HG03025 (cell line): ENCODE measurements around the gene ETV6.
A peak's percentile ranks its signal among the peaks of the same experiment; 100 is the strongest.

Source experiments
- ATAC-seq: cut with Tn5 transposase; IDR thresholded peaks from one replicate; pipeline ENCODE4 v1.9.1; 2021; ENCODE audit warnings: mild to moderate bottlenecking, moderate library complexity; ENCODE audit not compliant: unreplicated experiment, low FRiP score

The ETV6 gene

GRCh38 chr12:11768233-11768965 is 118.9 kb downstream of the ETV6 start:
- no peak for ATAC-seq

- no peak for ATAC-seq
Observed at GRCh38 chr12:11769723-11770514, 120.4 kb downstream of the ETV6 start.

DNA sequence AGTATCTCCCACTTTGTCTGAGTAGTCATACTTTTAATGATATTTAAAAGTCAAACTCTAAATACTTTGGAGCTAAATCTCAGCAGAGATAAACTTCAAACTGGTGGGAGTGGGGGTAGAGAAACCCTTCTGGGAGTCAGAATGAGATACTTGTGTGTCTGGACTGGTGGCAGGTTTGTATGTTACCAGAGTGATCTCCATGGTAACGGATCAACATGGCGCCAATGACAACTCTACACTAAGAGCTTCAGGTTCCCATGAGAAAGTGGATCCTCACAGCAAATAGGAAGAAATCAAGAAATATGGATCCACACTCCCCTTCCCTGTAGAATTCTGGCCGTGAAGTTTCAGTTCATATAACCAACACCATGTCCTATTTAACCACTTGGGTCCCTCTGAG is 121.9 kb downstream of the ETV6 start:
- ATAC-seq = no peak

- no peak for ATAC-seq
Observed at GRCh38 chr12:11771895-11772502, 122.5 kb downstream of the ETV6 start.

- ATAC-seq = no peak
Observed at GRCh38 chr12:11773889-11774677, 124.6 kb downstream of the ETV6 start.

GRCh38 chr12:11774821-11775220 is 125.3 kb downstream of the ETV6 start:
- no peak for ATAC-seq

DNA sequence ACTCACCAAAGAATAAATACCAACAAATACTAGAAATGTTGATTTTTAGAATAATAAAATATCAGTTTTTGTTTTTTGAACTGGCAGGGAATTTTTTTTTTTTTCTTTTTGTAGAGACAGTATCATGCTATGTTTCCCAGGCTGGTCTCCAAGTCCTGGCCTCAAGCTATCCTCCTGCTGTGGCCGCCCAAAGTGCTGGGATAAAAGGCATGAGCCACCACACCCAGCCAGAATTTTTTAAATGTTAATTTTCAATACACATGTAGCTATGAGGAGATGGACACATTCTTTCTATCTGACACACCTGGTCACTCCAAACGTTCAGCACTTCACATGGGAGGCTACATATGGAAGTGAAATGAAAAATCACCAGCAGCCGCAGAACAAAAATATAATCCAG is 126.8 kb downstream of the ETV6 start:
- no peak for ATAC-seq

GRCh38 chr12:11777451-11777850 is 128.0 kb downstream of the ETV6 start:
- no peak for ATAC-seq

GRCh38 chr12:11777962-11778361 is 128.5 kb downstream of the ETV6 start:
- ATAC-seq = no peak

GRCh38 chr12:11778713-11779685 is 129.5 kb downstream of the ETV6 start:
- no peak for ATAC-seq

GRCh38 chr12:11780521-11781101 is 131.1 kb downstream of the ETV6 start:
- ATAC-seq = peak; percentile 66

- no peak for ATAC-seq
Observed at GRCh38 chr12:11782914-11783420, 133.5 kb downstream of the ETV6 start.

- ATAC-seq = no peak
Observed at GRCh38 chr12:11785712-11786111, 136.2 kb downstream of the ETV6 start.

DNA sequence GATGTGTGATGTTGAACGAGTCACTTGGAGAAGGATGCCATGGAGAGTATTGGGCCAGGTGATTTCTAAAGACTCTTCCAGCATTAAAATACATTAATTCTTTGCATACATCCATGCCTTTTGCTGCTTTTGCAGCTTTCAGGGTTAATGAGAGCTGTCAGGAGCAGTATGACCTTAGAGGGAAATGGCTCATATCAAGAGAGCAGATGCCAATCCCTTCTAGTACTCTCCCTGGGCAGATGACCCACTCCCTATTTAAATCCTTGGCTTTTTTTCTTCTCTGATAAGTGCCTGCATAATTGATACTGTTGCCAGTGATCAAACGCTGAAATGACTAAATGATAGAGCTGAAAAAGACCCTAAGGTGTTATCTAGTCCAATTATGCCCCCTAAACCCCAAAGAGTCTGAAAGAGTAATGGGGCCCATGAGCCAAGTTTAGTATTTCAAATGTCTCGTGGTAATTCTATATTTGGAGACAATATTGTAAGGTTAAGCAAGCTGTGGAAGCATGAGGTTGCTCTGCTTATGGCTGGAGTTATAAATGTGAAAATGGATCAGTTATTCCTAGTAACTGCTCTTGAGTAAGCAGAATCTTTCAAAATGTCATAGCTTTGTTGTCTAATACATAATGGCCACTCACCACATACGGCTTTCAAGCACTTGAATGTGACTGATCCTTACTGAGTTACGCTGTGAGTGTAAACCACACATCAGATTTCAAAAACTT is 137.3 kb downstream of the ETV6 start:
- ATAC-seq = no peak

GRCh38 chr12:11787437-11787836 is 138.0 kb downstream of the ETV6 start:
- no peak for ATAC-seq

DNA sequence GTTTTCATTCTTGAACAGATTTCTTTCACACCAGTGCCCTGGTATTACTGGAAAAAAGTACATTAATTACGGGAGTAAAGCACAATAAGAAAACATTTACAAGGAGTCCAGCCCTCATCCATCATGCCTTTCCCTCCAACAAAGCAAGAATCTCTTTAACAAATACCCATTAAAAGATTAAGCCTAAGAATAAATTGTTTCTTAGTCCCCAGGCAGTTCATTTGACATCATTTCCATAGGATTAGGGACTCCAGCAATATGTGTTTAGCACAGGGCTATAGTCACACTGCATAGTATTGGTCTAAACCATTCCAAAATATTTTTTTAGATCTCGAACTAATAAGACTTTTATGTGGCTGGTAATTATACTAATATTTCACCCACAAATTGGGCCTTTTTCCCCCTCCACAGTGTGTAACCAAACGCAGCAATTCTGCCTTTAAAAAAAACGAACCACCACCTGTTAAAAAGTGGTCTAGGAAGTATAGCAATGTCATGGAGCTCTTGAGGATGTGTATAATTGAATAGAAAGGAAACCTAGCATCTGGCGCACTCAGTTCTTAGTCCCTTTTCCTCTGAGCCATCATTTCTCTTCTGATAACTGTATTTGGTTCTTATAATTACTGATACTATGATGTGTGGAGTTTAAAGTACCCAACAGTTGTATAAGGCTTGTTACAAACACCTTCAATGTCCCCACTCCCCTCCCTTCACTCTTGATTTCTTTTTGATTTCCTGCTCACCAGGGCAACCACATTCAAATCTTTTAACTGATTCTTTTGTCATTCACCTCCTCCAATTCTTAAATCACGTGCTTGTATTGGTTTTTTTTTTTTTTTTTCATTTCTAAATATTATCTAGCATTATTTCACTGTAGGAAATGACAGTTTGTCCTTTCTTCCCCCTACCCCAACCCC is 138.7 kb downstream of the ETV6 start:
- ATAC-seq = no peak

GRCh38 chr12:11793921-11794710 is 144.6 kb downstream of the ETV6 start:
- ATAC-seq = no peak
